Psoas muscle (tissue), 8 donors: ENCODE measurements around the gene KLHL3. TPM values are rescaled to one million over a fixed set of nuclear protein-coding genes. Genes with fewer than 3 reads are reported as not detected.

Experiments used
- ATAC-seq, 4 donors: fragments of 200-7000 bp; cut with Tn5 transposase; one replicate each; pipeline ENCODE4 v1.9.1; 2020; ENCODE audit warnings: moderate library complexity in 3 of 4, mild to moderate bottlenecking in 2 of 4
- DNase-seq, 2 donors: peaks; one replicate each; pipeline ENCODE4 v3.0.0-alpha.2; 2020
- H3K27ac ChIP-seq: fragments of 200-600 bp; one replicate; pipeline ENCODE4 v1.8.0; 2022
- H3K27me3 ChIP-seq, 3 donors: fragments of 200-600 bp in 1 of 3; one replicate each; pipeline versions ENCODE4 v1.6.1 to v1.8.0; 2013 to 2022; ENCODE audit warnings: low read length in 2 of 3, mild to moderate bottlenecking in 2 of 3, moderate library complexity in 1 of 3; ENCODE audit not compliant: insufficient read depth in 3 of 3
- H3K36me3 ChIP-seq, 2 donors: fragments of 200-600 bp in 1 of 2; one replicate each; pipeline versions ENCODE4 v1.6.1 to v1.8.0; 2013 to 2022; ENCODE audit warnings: low read depth in 1 of 2, mild to moderate bottlenecking in 1 of 2, moderate library complexity in 1 of 2; ENCODE audit not compliant: insufficient read depth in 1 of 2
- H3K4me1 ChIP-seq: fragments of 200-600 bp; one replicate; pipeline ENCODE4 v1.8.0; 2022
- H3K4me3 ChIP-seq: fragments of 200-600 bp; one replicate; pipeline ENCODE4 v1.8.0; 2022; ENCODE audit warnings: mild to moderate bottlenecking
- H3K9me3 ChIP-seq: fragments of 200-600 bp; one replicate; pipeline ENCODE4 v1.8.0; 2022
- WGBS, 3 donors: extraction: QIAGEN DNeasy Blood & Tissue Kit; methylation state at CpG; one replicate each; pipeline versions ENCODE4 v1.1.6 to v1.1.7; 2013; 5-methylcytosine and 5-hydroxymethylcytosine counted together
- intact Hi-C, 2 donors: fragments of 100-400 bp; cut with DNase I; formaldehyde crosslinking; loops; one replicate each; pipeline versions ENCODE4 v1.11.0 to v1.14.2; 2022
- polyA plus RNA-seq, 3 donors: library from polyadenylated mRNA; stranded (reverse); fragments of 200-250 nt; gene quantifications; one replicate each; pipeline ENCODE4 v1.2.3, GENCODE V29; 2013
- total RNA-seq, 4 donors: library from RNA; stranded (reverse); fragmentation: NEBNext Ultra II Directional in 2 of 4; extraction: Animal tissue kit (Norgen Biotek cat#: 25700) in 2 of 4; gene quantifications; one replicate each; pipeline versions ENCODE4 v1.2.1 to v1.2.4, GENCODE V29; 2021 to 2023
- TF ChIP-seq, protein P1 (sequence below): fragments of 200-600 bp; IDR thresholded peaks from one replicate; pipeline ENCODE4 v1.8.0; 2022; ENCODE audit warnings: antibody characterized with exemption
- donor health status: healthy with polysubstance abuse.
- donor health status: DM: no; HTN: no; CAD: no; lungs with moderate emphysema.
- donor health status: Bipolar disorder and iron deficiency.
- donor health status: healthy.
- donor health status: DM: yes; HTN: yes; CAD: no.
- donor health status: DM: no; HTN: no; CAD: no.
- donor health status: DM: no; HTN: no; CAD: no.
- donor health status: DM: yes; HTN: yes; CAD: no.

KLHL3 gene
- total and polyA plus RNA-seq, 7 donors: 0.69 to 4.3 (median 1.9) TPM

DNA sequence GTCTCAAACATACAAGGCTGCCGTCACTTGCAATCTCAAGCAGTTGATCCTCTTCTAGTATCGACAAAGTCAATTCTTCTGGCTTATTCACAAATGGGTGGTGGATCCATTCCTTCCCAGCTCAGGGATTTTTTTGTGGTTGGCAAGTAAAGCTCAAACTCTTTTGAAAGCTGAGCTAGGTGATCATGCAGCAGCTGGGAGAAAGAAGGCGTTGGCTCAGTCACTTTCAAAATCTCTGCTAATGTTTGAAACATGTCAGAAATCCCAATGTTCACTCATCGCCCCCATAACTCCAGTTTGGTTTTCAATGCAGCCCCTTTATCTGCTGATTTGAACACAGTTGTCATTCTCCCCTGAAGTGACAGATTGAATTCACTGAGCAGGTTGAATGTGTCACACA, 22.2 kb upstream of the KLHL3 start:
- ATAC-seq: no peak
- TF ChIP-seq, protein P1, sequence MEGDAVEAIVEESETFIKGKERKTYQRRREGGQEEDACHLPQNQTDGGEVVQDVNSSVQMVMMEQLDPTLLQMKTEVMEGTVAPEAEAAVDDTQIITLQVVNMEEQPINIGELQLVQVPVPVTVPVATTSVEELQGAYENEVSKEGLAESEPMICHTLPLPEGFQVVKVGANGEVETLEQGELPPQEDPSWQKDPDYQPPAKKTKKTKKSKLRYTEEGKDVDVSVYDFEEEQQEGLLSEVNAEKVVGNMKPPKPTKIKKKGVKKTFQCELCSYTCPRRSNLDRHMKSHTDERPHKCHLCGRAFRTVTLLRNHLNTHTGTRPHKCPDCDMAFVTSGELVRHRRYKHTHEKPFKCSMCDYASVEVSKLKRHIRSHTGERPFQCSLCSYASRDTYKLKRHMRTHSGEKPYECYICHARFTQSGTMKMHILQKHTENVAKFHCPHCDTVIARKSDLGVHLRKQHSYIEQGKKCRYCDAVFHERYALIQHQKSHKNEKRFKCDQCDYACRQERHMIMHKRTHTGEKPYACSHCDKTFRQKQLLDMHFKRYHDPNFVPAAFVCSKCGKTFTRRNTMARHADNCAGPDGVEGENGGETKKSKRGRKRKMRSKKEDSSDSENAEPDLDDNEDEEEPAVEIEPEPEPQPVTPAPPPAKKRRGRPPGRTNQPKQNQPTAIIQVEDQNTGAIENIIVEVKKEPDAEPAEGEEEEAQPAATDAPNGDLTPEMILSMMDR: no peak
- 74 to 83% (median 82%) methylated on average over 4 of the region's 4 CpGs for WGBS, 3 donors

GRCh38 chr5:137757634-137758033, 21.7 kb upstream of the KLHL3 start:
- TF ChIP-seq, protein P1: no peak

More for the DNA sequence above, 22.2 kb upstream of the KLHL3 start:
- Histone ChIP-seq H3K4me3 (no peak overlapping the region), H3K27ac (no peak overlapping the region), H3K4me1 (no peaks in the 10 kb centered on the region), H3K9me3 (no peaks in the 10 kb centered on the region), H3K27me3 (no peaks in the 10 kb centered on the region), H3K36me3 (no peaks in the 10 kb centered on the region)
- intact Hi-C loops: loop anchor here in 1 of 2 donors (10.0 kb wide), 1 partner anchor 377 kb away; the partner anchor contains the start of gene NME5
- DNase-seq: no peak

GRCh38 chr5:137754961-137755762, 19.3 kb upstream of the KLHL3 start:
- DNase-seq (peak in 1 of 2 donors; percentile 42), ATAC-seq (peak; percentile 27 to 41 (median 39))
- Histone ChIP-seq H3K27me3 (no peaks in the 10 kb centered on the region), H3K27ac (peak overlapping the region; percentile 100), H3K36me3 (no peaks in the 10 kb centered on the region), H3K4me1 (peaks cover 11% of the 10 kb centered on the region), H3K9me3 (no peaks in the 10 kb centered on the region), H3K4me3 (peak overlapping the region; percentile 95)
- TF ChIP-seq, protein P1: peak; percentile 1
- intact Hi-C loops: loop anchor here in 1 of 2 donors (5.0 to 10.0 kb wide), 2 partner anchors 72 to 380 kb away; partner anchors contain the start of gene NME5
- WGBS, 3 donors: 26 to 28% (median 27%) methylated on average over 36 of the region's 36 CpGs

More at GRCh38 chr5:137757634-137758033, 21.7 kb upstream of the KLHL3 start:
- ATAC-seq (no peak), DNase-seq (no peak)
- WGBS, 3 donors: 90 to 92% (median 90%) methylated on average over 5 of the region's 5 CpGs
- H3K4me3 ChIP-seq: no peak overlapping the region
- intact Hi-C loops: loop anchor here in 1 of 2 donors (10.0 kb wide), 1 partner anchor 377 kb away; the partner anchor contains the start of gene NME5
- no peaks in the 10 kb centered on the region for H3K36me3 ChIP-seq
- no peaks in the 10 kb centered on the region for H3K9me3 ChIP-seq
- H3K27me3 ChIP-seq: no peaks in the 10 kb centered on the region
- H3K27ac ChIP-seq: no peak overlapping the region
- no peaks in the 10 kb centered on the region for H3K4me1 ChIP-seq

DNA sequence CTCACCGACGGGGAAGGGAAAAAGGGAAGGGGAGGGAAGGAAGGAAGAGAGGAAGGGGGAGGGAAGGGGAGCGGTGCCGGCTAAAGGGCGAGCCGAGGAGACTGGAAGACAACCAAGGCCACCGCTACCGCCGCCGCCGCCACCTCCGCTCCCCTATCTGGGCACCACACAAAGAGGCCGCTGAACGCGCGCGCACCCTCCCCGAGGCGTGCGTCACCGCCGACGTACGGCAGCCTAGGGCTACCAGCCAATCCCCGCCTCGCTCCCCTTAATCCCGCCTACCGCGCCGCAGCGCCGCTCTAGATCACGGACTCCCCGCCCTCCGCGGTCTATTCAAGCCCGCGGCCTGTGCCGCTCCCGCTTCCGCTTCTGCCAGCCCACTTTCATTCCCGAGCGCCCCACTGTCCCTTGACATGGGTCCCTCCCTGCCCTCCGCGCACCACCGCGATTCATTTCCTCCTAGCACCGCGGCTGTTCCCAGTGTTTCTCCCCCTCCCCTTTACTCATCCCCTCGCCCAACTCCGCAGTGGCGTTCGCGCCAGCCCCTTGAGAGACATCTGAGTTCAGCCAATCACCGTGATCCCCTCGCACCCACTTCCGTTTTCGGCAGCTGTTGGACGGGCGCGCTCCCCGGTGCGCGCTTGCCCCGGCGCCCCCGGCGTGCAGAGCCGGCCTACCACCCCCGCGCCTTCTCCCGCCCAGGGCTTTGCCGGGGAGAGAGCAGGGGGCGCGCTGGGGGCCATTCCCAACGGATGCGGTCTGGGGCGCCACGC, 18.5 kb upstream of the KLHL3 start, which contains the start of gene HNRNPA0:
TSS of gene HNRNPA0 (minus strand) at position 176 of the 773 bp plus-strand sequence. CDS start 297 bp downstream, outside the sequence.
- WGBS, 3 donors: 0% methylated on average over 47 to 79 of the region's 79 CpGs
- TF ChIP-seq, protein P1: peak; percentile 10
- H3K27me3 ChIP-seq: no peaks in the 10 kb centered on the region
- ATAC-seq (peak; percentile 94 to 95 (median 94)), DNase-seq (peak; percentile 96 to 98)
- intact Hi-C loops: loop anchor here in 1 of 2 donors (5.0 to 10.0 kb wide), 2 partner anchors 73 to 380 kb away; partner anchors contain the start of gene NME5
- H3K4me3 ChIP-seq: peak within 1 kb of the TSS; percentile 95
- no peaks in the 10 kb centered on the region for H3K36me3 ChIP-seq
- H3K4me1 ChIP-seq: peaks cover 17% of the 10 kb centered on the region
- H3K27ac ChIP-seq: peak within 1 kb of the TSS; percentile 100
- no peaks in the 10 kb centered on the region for H3K9me3 ChIP-seq
